ENCODE data around the gene GID8. TPM values are rescaled to one million over a fixed set of nuclear protein-coding genes. Genes with fewer than 3 reads are reported as not detected.

The GID8 gene
- total and polyA plus RNA-seq, 9 of the 15 experiments (the other 6 are each of a cell fraction or from before 2014, with no cell fraction given): 7.5 to 31.6 (median 22.2) TPM

- intact Hi-C loops (cut with micrococcal nuclease): loop anchor here (1.0 kb wide), 1 partner anchor 36 kb away; no protein-coding TSS in a partner anchor
These were observed 35.1 kb downstream of the GID8 start for GRCh38 chr20:62972845-62973745.

More at GRCh38 chr20:62972845-62973745, 35.1 kb downstream of the GID8 start:
- Histone ChIP-seq H3K9ac (ENCODE audit: insufficient read depth in 1 of 2, low read depth in 2 of 2, low read length in 2 of 2) (no peak overlapping the region), H4K20me1 (replicated peaks; ENCODE audit: control insufficient read depth, insufficient read depth, low read length) (no peaks in the 10 kb centered on the region; the same call in 1 of the 2 replicates), H2AFZ (ENCODE audit: low read depth, low read length) (no peak overlapping the region), H3K9me3 (replicated peaks; ENCODE audit: control insufficient read depth, insufficient read depth, low read depth, low read length) (no peaks in the 10 kb centered on the region), H3K4me1 (replicated peaks in 1 of 2; ENCODE audit: control insufficient read depth in 2 of 2, insufficient read depth in 2 of 2, low read length in 2 of 2) (peaks cover 0 to 45% of the 10 kb centered on the region in 2 experiments; a peak in 3 of 5 replicates), H3K27me3 (ENCODE audit: control insufficient read depth in 2 of 2, insufficient read depth in 2 of 2, low read length in 2 of 2) (peaks cover 30 to 93% of the 10 kb centered on the region in 2 experiments), H3K4me3 (no peak overlapping the region), H3K36me3 (ENCODE audit: control insufficient read depth, insufficient read depth, low read length) (no peaks in the 10 kb centered on the region), H3K79me2 (ENCODE audit: control insufficient read depth, insufficient read depth, low read length) (no peaks in the 10 kb centered on the region), H3K27ac (ENCODE audit: extremely low read depth, low read depth, low read length) (no peak overlapping the region), H3K4me2 (ENCODE audit: insufficient read depth, low read length) (no peak overlapping the region), H3K9me1 (ENCODE audit: control insufficient read depth, insufficient read depth, low read length) (no peaks in the 10 kb centered on the region)
- TF ChIP-seq E4F1 (CRISPR knock-in tag; IDR thresholded peaks at IDR 0.05; ENCODE audit: borderline replicate concordance) (no peak), SNIP1 (IDR thresholded peaks at IDR 0.05; ENCODE audit: low read depth) (no peak), POLR2AphosphoS2 (IDR thresholded peaks at IDR 0.05; ENCODE audit: low read length) (no peak), NR2C1 (IDR thresholded peaks at IDR 0.05) (no peak), NR2C1 (tag; IDR thresholded peaks at IDR 0.05) (no peak), NFATC3 (IDR thresholded peaks at IDR 0.05) (no peak), CLOCK (CRISPR knock-in tag; IDR thresholded peaks at IDR 0.05; ENCODE audit: borderline replicate concordance) (no peak), NCOA6 (IDR thresholded peaks at IDR 0.05) (no peak)
- ATAC-seq (no peak), FAIRE-seq (no peak), DNase-seq (ENCODE audit: extremely low read depth in 1 of 4, low spot score in 3 of 4) (no peak)
- in situ Hi-C loops (cut with MboI): no loop called here
- ChIA-PET POLR2A (interaction anchor here (0.6 to 1.3 kb wide), 7 partner anchors 9 to 98 kb away, joined by 3 to 4 read pairs (median 3); no protein-coding TSS in a partner anchor), CTCF (ENCODE audit: low intra/inter-chr PET ratio) (interaction anchor here (0.7 to 1.5 kb wide), 3 partner anchors 36 to 307 kb away, joined by 3 to 16 read pairs (median 3); no protein-coding TSS in a partner anchor)
- 34% methylated on average over 28 of the region's 48 CpGs for WGBS (ENCODE audit: insufficient coverage, low coverage, missing lambda C conversion rate)
- BruUV-seq (replicated peaks): no TSS peak
